Muscle of arm (tissue), 12 donors: Measurements from ENCODE around the gene PRR29. TPM values are rescaled to one million over a fixed set of nuclear protein-coding genes. Genes with fewer than 3 reads are reported as not detected.
"Not testable (repeated sequence)": the region's sequence is repeated elsewhere in the genome, so short reads cannot be mapped to it uniquely, and the experiment has no call there.

Experiments used
- DNase-seq: peaks from one replicate; pipeline ENCODE4 v3.0.0-alpha.2; 2013
- polyA plus RNA-seq, 12 donors: library from polyadenylated mRNA; unstranded; fragments of 120-200 nt; gene quantifications; one replicate each; pipeline ENCODE4 v1.2.1, GENCODE V29; 2013; ENCODE audit not compliant: insufficient read length in 12 of 12

The PRR29 gene
- polyA plus RNA-seq, 12 donors = 1.7 to 5.4 (median 2.4) TPM; not detected in 1

GRCh38 chr17:63995626-63996025 lies 2.5 kb upstream of the PRR29 start:
- DNase-seq = no peak

- no peak for DNase-seq
These were observed 1.5 kb upstream of the PRR29 start for GRCh38 chr17:63996430-63997182.

- DNase-seq = no peak
These were observed 656 bp upstream of the PRR29 start for GRCh38 chr17:63997341-63998048.

DNA sequence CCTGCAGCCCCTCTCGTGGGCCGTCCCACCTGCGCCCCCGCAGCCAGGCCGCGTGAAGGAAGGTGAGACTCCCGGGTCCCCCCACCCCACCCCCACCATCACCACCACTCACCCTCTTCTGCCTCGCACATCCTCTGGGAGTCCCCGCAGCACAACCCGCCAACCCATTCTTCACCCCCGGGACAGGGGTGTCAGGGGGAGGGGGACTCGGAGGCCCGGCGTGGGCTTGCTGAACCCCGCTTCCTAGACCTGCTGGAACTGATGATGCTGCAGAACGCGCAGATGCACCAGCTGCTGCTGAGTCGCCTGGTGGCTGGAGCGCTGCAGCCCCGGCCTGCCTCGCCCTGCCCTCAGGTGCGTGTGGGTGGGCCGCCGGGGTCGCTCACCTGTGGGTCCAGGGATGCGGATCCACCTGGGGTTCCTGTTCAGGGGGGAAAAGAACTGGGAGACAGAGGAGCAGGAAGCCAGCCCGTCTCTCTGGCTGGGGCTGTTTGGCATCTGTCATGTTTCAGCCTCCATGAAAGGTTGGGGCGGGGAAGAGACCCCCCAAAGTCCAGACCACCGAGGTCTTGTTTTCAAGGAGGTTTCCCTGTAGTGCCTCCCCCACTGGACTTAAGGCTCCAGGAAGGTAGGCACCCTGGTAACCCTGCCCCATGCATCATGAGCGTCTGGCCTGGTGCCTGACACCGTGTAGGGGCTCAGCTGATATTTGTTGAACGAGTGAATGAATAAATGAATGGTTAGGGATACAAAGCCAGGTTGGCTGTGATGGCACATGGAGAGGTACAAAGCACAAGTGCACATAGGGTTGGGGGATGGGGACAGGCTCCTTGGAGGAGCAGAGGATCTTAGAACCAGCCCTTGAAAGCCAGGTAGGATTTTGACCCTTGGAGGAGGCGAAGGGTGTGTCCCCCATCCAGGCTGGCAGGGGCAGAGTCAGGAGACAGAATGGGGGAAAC lies 849 bp downstream of the PRR29 start:
- DNase-seq = no peak

GRCh38 chr17:63999680-64000531 lies 1.8 kb downstream of the PRR29 start:
- DNase-seq = no peak

DNA sequence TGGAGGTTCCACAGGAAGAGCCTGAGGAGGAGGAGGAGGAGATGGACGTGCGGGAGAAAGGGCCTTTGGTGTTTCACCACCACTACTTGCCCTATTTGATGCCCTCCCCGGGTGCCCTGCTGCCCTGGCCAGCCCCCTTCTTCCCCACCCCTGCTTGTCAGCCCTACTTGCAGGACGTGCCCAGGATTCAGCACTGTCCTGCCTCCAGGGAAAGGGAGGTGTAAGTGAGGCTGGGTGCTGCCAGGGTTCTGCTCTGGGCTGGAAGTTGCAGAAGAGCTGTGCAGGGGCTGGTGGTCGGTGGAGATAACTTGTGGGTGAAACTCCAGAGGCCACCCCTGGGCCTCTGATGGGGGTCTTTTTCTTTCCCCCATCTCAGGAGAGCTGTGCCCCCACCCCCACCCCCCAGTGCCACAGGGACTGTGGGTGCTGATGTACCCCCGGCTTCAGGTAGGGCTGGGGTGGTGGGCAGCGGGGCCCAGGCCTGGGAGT lies 3.0 kb downstream of the PRR29 start:
- no peak for DNase-seq

- DNase-seq = no peak
These were observed 3.8 kb downstream of the PRR29 start for GRCh38 chr17:64001763-64002529.

- DNase-seq = no peak
These were observed 4.7 kb downstream of the PRR29 start for GRCh38 chr17:64002658-64003525.

DNA sequence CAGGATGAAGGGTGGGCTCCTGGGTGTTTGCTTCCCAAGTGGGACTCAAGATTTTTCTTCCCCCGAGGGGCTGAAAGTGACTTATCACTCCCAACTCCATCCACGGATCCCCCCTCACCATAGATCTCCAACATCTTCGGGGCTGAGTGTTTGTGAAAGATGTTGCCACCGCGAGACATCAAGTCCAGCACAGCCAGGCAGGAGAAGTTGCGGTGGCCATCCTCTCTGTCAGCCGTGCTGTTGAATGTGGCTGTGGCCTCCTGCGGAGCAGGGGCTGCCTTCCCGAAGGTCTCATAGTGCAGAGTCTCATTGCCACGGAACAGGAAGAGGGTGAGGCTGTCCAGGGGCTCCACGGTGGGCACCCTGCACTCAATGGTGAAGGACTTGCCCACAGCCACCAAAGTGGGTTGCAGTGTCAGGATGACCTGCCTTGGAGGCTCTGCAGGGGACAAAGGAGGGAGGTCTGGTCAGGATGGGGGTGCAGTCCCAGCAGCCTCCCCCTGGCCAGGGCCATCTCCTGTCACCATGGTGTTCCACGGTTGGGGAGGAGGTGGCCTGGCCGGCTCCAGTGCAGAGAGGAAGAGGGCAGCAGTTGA lies 5.5 kb downstream of the PRR29 start:
- no peak for DNase-seq

DNA sequence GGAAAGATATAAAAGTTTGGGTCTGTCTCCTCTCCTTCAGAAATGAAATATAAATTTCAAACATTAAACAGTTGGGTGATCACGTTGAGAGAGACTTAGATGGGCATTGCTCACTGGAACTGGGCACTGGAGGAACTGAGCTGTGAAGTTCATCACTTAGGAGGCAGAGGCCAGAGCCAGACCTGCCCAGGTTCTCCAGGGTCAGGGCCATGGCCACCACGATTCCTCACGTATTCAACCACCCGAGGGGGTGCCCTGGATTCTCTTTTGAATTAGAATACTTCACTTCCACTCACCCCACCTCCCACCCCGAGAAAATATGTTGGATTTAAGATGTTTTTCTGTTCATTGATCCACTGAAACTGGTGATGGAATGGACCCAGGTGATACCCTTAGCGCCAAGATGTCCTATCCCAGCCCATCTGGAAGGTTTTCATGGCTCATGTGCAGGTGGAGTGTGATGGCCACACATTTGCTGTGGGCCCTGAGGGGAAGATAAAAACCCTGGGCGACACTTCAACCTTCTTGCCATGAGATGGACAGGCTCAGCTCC lies 6.1 kb downstream of the PRR29 start:
- DNase-seq = no peak

DNA sequence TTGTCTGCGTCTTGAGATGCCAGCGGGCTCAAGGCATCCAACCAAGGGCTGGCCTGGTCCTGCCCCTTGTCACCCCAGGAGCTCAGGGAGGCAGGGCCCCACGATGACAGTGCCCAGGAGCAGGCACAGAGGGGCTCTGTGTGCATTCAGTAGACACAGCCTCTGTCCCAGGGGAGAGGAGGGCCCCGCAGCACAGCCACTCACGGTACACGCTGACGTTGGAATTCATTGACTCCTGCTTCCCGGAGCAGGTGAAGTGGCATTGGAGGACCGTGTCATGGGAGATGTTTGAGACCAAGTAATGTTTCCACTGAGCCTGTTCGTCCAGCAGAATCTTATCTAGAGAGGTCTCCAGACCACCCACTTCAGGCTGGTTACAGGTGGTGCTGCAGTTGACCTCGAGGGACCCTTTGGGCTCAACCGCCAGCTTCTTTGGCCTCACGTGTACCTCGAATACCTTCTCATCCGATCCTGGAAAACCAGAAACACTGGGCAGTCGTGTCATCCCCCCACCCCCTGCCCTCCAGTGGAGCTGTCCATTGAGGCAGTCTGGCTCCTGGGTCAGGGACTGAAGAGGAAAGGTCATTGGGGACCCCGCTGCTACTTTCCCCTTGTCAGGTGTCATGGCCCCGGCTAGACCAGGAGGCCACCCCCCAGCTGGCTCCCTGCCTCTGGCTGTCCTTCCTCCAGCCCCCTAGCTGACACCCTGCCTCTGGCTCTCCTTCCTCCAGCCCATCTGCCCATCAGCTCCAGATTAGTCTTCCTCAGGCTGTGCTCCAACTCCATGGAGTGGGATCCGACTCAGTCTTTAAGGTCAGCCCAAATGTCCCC lies 7.0 kb downstream of the PRR29 start:
- DNase-seq = no peak

DNA sequence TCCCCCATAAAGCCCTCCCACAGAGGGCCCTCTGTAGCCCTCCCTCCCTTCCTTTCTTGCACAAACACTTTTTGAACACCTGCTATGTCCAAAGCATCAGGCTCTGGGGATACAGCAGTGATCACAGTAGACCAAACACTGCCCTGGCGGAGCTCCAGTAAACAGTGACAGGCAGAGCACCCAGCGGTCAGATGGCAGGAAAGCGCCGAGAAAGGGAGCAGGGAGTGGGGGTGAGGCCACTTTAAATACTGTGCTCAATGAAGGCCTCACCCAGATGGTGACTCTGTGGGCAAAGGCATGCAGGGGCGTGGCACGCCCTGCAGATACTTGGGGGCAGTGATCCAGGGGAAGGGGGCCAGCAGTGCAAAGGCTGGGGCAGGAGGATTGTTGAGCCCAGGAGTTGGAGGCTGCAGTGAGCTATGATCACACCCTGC lies 7.6 kb downstream of the PRR29 start:
- no peak for DNase-seq

DNA sequence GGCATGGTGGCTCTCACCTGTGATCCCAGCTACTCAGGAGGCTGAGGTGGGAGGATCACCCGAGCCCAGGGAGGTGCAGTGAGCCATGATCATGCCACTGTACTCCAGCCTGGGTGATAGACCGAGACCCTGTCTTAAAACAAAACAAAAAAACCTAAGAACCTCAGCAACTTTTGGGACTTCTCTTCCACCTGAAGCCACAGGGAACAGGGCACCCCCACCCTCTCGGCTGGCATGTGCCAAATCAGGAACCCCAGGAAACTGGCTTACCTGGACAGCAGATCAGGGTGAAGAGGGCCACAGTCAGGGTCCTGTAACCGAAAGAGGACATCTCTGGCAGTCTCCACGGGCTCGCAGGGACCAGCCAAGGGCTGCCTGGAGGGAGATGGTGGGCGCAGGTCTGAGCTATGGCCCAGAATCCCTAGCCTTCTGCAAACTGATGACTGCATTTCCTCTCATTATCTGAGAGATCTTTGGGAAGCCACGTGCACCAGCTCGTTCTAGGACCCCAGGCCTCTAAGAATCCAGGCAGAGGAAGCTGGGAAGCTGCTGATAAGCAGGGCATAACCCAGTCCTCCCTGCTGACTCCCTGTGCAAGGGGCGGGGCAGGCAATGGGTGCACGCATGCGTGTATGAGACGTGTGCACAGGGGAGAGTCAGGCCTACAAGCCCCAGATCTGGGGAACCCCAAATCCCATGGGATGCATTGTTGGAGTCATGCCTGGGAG lies 8.4 kb downstream of the PRR29 start:
- DNase-seq = no peak

DNA sequence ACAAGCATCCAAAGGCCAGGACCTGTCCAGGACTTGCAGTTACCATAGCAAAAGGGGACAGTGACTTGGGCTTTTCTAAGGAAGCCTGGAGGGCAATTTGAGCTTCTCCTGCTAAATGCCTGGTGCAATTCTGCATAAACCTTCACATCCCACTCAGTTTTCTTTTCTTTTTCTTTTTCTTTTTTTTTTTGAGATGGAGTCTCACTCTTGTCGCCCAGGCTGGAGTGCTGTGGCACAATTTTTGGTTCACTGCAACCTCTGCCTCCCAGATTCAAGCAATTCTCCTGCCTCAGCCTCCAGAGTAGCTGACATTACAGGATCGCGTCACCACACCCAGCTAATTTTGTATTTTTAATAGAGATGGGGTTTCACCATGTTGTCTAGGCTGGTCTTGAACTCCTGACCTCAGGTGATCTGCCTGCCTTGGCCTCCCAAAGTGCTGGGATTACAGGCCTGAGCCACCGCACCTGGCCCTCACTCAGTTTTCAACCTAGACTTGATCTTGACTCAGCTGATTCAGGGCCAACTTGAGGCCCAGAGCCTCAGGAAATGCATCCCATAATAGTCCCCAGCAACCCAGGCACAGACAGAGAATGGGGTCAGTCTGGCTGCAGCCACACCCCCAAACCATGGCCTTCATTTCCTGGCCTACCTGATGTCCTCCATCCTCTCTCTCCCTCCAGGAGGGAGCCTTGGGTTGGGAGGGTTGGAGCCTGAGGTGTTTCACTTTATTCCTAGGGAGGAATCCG lies 9.1 kb downstream of the PRR29 start:
- not testable (repeated sequence) for DNase-seq

DNA sequence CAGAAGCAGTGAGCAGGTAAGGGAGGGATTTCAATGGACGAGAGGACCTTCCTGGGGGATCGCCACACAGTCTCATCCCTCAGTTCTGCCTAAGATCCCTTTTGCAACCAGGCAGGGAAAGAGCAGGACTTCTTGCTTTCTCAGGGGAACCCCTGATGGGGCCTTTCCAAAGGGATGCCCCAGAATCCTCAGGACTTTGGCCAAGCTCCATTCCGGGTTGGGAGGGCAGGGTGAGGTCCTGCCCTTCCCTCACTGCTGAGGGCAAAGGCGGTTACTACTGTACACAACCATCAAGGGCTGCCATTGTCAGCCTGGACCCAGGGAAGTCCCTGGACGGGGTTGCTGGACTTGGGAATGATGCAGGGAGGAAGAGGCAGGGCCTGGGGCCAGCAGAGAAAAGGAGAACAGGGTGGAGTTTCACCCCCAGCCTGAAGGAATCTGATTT lies 9.7 kb downstream of the PRR29 start:
- DNase-seq = no peak

GRCh38 chr17:64008346-64008745 lies 10.2 kb downstream of the PRR29 start:
- DNase-seq = no peak
